ENCODE measurements around the gene NDUFAF2. TPM values are rescaled to one million over a fixed set of nuclear protein-coding genes. Genes with fewer than 3 reads are reported as not detected.

The NDUFAF2 gene
- total and polyA plus RNA-seq, 2 of the 13 experiments (the other 11 are each of a cell fraction or from before 2014, with no cell fraction given) = 34.0 to 78.4 TPM

DNA sequence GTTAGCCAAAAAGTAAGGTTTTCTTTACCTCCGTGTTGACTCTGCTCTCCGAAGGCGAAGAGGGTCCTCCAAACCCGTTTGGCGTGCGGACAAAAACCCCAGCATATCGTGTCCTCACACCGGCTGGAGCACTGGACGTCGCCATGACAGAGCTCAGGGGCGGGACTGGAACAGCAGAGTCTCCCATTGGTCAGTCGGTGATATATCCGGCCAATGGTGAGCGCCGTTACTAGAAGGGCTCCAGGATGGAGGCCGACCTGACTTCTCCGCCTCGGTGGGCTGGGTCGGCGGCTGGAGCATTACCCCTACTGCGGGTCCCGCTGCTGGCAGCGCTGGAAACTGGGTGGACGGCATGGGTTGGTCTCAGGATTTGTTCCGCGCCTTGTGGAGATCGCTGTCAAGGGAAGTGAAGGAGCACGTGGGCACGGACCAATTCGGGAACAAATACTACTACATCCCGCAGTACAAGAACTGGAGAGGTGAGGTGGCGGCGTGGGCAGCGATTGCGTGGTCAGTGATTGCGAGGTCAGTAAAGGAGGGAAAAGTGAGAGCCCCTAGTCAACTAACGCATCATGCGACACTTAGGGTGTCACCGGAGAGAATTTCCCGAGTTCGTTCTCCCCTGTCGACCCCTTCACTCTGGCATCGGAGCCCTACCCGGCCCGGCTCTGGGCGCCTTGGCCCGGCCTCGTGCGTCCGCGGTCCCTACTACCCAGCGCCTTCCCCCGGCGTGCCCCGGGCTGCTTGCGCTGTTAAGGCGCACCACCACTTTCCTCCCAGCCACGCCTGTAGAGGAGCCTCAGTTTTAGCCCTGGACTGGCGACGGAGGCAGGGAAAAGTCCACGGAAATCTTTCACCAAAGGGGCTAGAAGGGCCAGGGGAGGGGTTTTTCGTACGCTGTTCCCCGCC, at the start of gene NDUFAF2, which contains the start of gene ERCC8 (continued):
- TF ChIP-seq, protein P1, sequence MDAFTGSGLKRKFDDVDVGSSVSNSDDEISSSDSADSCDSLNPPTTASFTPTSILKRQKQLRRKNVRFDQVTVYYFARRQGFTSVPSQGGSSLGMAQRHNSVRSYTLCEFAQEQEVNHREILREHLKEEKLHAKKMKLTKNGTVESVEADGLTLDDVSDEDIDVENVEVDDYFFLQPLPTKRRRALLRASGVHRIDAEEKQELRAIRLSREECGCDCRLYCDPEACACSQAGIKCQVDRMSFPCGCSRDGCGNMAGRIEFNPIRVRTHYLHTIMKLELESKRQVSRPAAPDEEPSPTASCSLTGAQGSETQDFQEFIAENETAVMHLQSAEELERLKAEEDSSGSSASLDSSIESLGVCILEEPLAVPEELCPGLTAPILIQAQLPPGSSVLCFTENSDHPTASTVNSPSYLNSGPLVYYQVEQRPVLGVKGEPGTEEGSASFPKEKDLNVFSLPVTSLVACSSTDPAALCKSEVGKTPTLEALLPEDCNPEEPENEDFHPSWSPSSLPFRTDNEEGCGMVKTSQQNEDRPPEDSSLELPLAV (CRISPR knock-in tag; conservative IDR thresholded peaks at IDR 0.05; ENCODE audit: low read depth) = no peak
- TF ChIP-seq ZNF530 (CRISPR knock-in tag; IDR thresholded peaks at IDR 0.05; ENCODE audit: low read depth) = no peak
- TF ChIP-seq KLF12 (CRISPR knock-in tag; IDR thresholded peaks at IDR 0.05; ENCODE audit: borderline replicate concordance) = no peak
- TF ChIP-seq ZNF235 (CRISPR knock-in tag; IDR thresholded peaks at IDR 0.05; ENCODE audit: borderline replicate concordance) = no peak
- TF ChIP-seq CREB1 (IDR thresholded peaks at IDR 0.05) = no peak
- no peak for TF ChIP-seq CREB1 (CRISPR knock-in tag; IDR thresholded peaks at IDR 0.05)
- TF ChIP-seq ZFP37 (CRISPR knock-in tag; IDR thresholded peaks at IDR 0.05; ENCODE audit: borderline replicate concordance) = no peak
- TF ChIP-seq, protein P2, sequence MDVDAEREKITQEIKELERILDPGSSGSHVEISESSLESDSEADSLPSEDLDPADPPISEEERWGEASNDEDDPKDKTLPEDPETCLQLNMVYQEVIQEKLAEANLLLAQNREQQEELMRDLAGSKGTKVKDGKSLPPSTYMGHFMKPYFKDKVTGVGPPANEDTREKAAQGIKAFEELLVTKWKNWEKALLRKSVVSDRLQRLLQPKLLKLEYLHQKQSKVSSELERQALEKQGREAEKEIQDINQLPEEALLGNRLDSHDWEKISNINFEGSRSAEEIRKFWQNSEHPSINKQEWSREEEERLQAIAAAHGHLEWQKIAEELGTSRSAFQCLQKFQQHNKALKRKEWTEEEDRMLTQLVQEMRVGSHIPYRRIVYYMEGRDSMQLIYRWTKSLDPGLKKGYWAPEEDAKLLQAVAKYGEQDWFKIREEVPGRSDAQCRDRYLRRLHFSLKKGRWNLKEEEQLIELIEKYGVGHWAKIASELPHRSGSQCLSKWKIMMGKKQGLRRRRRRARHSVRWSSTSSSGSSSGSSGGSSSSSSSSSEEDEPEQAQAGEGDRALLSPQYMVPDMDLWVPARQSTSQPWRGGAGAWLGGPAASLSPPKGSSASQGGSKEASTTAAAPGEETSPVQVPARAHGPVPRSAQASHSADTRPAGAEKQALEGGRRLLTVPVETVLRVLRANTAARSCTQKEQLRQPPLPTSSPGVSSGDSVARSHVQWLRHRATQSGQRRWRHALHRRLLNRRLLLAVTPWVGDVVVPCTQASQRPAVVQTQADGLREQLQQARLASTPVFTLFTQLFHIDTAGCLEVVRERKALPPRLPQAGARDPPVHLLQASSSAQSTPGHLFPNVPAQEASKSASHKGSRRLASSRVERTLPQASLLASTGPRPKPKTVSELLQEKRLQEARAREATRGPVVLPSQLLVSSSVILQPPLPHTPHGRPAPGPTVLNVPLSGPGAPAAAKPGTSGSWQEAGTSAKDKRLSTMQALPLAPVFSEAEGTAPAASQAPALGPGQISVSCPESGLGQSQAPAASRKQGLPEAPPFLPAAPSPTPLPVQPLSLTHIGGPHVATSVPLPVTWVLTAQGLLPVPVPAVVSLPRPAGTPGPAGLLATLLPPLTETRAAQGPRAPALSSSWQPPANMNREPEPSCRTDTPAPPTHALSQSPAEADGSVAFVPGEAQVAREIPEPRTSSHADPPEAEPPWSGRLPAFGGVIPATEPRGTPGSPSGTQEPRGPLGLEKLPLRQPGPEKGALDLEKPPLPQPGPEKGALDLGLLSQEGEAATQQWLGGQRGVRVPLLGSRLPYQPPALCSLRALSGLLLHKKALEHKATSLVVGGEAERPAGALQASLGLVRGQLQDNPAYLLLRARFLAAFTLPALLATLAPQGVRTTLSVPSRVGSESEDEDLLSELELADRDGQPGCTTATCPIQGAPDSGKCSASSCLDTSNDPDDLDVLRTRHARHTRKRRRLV (CRISPR knock-in tag; IDR thresholded peaks at IDR 0.05) = no peak; the same call in 1 of the 2 replicates
- TF ChIP-seq, protein P3, sequence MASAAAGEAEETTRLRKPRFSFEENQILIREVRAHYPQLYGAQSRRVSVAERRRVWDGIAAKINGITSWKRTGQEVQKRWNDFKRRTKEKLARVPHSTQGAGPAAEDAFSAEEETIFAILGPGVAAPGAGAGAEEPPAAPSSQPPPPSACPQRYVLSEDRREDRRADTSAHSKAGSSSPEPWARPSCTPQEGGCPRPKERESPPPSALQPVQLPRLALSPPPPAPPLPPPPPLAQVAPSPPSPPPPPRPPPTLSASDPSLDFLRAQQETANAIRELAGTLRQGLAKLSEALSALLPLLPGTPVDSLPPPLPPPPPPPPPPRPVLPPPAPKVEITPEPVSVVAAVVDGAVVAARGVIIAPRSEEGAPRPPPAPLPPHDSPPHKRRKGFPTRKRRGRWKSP (CRISPR knock-in tag; IDR thresholded peaks at IDR 0.05) = peak; percentile 81; the same call in 1 of the 2 replicates
- TF ChIP-seq FOSL1 (CRISPR knock-in tag; IDR thresholded peaks at IDR 0.05; ENCODE audit: borderline replicate concordance) = no peak
- no peak for TF ChIP-seq REL (CRISPR knock-in tag; conservative IDR thresholded peaks at IDR 0.05)
- no peak for TF ChIP-seq ZNF567 (CRISPR knock-in tag; IDR thresholded peaks at IDR 0.05; ENCODE audit: borderline replicate concordance)
- TF ChIP-seq, protein P4, sequence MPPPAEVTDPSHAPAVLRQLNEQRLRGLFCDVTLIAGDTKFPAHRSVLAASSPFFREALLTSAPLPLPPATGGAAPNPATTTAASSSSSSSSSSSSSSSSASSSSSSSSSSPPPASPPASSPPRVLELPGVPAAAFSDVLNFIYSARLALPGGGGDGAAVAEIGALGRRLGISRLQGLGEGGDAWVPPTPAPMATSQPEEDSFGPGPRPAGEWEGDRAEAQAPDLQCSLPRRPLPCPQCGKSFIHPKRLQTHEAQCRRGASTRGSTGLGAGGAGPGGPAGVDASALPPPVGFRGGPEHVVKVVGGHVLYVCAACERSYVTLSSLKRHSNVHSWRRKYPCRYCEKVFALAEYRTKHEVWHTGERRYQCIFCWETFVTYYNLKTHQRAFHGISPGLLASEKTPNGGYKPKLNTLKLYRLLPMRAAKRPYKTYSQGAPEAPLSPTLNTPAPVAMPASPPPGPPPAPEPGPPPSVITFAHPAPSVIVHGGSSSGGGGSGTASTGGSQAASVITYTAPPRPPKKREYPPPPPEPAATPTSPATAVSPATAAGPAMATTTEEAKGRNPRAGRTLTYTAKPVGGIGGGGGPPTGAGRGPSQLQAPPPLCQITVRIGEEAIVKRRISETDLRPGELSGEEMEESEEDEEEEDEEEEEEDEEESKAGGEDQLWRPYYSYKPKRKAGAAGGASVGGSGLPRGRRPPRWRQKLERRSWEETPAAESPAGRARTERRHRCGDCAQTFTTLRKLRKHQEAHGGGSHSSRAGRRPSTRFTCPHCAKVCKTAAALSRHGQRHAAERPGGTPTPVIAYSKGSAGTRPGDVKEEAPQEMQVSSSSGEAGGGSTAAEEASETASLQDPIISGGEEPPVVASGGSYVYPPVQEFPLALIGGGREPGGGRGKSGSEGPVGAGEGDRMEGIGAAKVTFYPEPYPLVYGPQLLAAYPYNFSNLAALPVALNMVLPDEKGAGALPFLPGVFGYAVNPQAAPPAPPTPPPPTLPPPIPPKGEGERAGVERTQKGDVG (CRISPR knock-in tag; IDR thresholded peaks at IDR 0.05; ENCODE audit: borderline replicate concordance) = peak; percentile 42; the same call in 1 of the 2 replicates
- TF ChIP-seq DMAP1 (CRISPR knock-in tag; IDR thresholded peaks at IDR 0.05) = peak; percentile 50; the same call in 1 of the 2 replicates
- TF ChIP-seq KDM5B (CRISPR knock-in tag; IDR thresholded peaks at IDR 0.05; ENCODE audit: borderline replicate concordance) = peak; percentile 62; the same call in 1 of the 2 replicates
- TF ChIP-seq ATM (IDR thresholded peaks at IDR 0.05; ENCODE audit: borderline replicate concordance) = no peak
- TF ChIP-seq ZNF296 (CRISPR knock-in tag; conservative IDR thresholded peaks at IDR 0.05) = no peak
- TF ChIP-seq ZNF557 (CRISPR knock-in tag; IDR thresholded peaks at IDR 0.05) = no peak
